Mesothelial cell of epicardium (in vitro differentiated cells): ENCODE results near the gene CAMK4. TPM values are rescaled to one million over a fixed set of nuclear protein-coding genes. Genes with fewer than 3 reads are reported as not detected.

Experiments used
- DNase-seq, 2 experiments: peaks; one replicate each; pipeline ENCODE4 v3.0.0; 2021; ENCODE audit warnings: low spot score in 2 of 2; ENCODE audit not compliant: unreplicated experiment in 2 of 2
- H3K27ac Mint-ChIP-seq: 2 replicates; pipeline ENCODE4 v1.8.0; 2021; ENCODE audit warnings: mixed read lengths
- H3K27me3 Mint-ChIP-seq: 2 replicates; pipeline ENCODE4 v1.8.0; 2021; ENCODE audit warnings: low read depth, mixed read lengths
- H3K36me3 Mint-ChIP-seq: 2 replicates; pipeline ENCODE4 v1.8.0; 2021; ENCODE audit warnings: mixed read lengths
- H3K4me1 Mint-ChIP-seq: 2 replicates; pipeline ENCODE4 v1.8.0; 2021; ENCODE audit warnings: mixed read lengths
- H3K4me3 Mint-ChIP-seq: 2 replicates; pipeline ENCODE4 v1.8.0; 2021; ENCODE audit warnings: mild to moderate bottlenecking, moderate library complexity, mixed read lengths
- H3K9me3 Mint-ChIP-seq: 2 replicates; pipeline ENCODE4 v1.8.0; 2021; ENCODE audit warnings: mixed read lengths
- total RNA-seq: library from RNA; stranded (reverse); gene quantifications from 3 replicates; pipeline ENCODE4 v1.2.1, GENCODE V29; 2021
- TF ChIP-seq, protein P1 (sequence below): fragments of 200-600 bp; sonication (generic); IDR thresholded peaks from one replicate; pipeline ENCODE4 v1.5.0; 2021; ENCODE audit warnings: antibody characterized with exemption; ENCODE audit not compliant: unreplicated experiment

The CAMK4 gene
- total RNA-seq, 1 donor from 2014 or later: 13.3 TPM

GRCh38 chr5:111472096-111472495, 247.9 kb downstream of the CAMK4 start:
- peaks cover 2% of the 10 kb centered on the region for H3K36me3 Mint-ChIP-seq
- no peaks in the 10 kb centered on the region for H3K27me3 Mint-ChIP-seq
- no peak overlapping the region for H3K4me3 Mint-ChIP-seq
- H3K4me1 Mint-ChIP-seq: peaks cover 10% of the 10 kb centered on the region
- TF ChIP-seq, protein P1, sequence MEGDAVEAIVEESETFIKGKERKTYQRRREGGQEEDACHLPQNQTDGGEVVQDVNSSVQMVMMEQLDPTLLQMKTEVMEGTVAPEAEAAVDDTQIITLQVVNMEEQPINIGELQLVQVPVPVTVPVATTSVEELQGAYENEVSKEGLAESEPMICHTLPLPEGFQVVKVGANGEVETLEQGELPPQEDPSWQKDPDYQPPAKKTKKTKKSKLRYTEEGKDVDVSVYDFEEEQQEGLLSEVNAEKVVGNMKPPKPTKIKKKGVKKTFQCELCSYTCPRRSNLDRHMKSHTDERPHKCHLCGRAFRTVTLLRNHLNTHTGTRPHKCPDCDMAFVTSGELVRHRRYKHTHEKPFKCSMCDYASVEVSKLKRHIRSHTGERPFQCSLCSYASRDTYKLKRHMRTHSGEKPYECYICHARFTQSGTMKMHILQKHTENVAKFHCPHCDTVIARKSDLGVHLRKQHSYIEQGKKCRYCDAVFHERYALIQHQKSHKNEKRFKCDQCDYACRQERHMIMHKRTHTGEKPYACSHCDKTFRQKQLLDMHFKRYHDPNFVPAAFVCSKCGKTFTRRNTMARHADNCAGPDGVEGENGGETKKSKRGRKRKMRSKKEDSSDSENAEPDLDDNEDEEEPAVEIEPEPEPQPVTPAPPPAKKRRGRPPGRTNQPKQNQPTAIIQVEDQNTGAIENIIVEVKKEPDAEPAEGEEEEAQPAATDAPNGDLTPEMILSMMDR: no peak
- no peak overlapping the region for H3K27ac Mint-ChIP-seq
- peaks cover 12% of the 10 kb centered on the region for H3K9me3 Mint-ChIP-seq
- no peak for DNase-seq

- Mint-ChIP-seq H3K36me3 (peaks cover 2% of the 10 kb centered on the region), H3K27me3 (no peaks in the 10 kb centered on the region), H3K4me1 (peaks cover 10% of the 10 kb centered on the region), H3K4me3 (no peak overlapping the region), H3K27ac (no peak overlapping the region), H3K9me3 (peaks cover 7% of the 10 kb centered on the region)
- TF ChIP-seq, protein P1: no peak
- no peak for DNase-seq
These were observed 248.4 kb downstream of the CAMK4 start for GRCh38 chr5:111472579-111472978.

DNA sequence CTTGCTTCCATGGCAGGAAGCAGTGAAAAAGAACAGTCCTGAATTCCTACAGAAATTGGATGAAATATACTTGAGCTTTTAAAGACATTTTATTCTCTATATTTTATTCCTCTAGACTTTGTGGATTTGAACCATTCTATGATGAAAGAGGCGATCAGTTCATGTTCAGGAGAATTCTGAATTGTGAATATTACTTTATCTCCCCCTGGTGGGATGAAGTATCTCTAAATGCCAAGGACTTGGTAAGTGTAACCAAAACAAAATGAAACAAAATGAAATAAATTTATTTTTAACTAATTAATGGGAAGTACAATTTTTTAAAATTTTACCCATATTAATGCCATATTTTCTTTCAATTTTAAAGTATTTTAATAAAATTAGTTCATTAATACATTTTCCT, 254.1 kb downstream of the CAMK4 start:
- H3K9me3 Mint-ChIP-seq: no peaks in the 10 kb centered on the region
- H3K4me3 Mint-ChIP-seq: no peak overlapping the region
- TF ChIP-seq, protein P1: no peak
- no peak for DNase-seq
- H3K36me3 Mint-ChIP-seq: peaks cover 3% of the 10 kb centered on the region
- no peaks in the 10 kb centered on the region for H3K27me3 Mint-ChIP-seq
- no peak overlapping the region for H3K27ac Mint-ChIP-seq
- no peaks in the 10 kb centered on the region for H3K4me1 Mint-ChIP-seq

GRCh38 chr5:111478898-111479297, 254.7 kb downstream of the CAMK4 start:
- Mint-ChIP-seq H3K9me3 (no peaks in the 10 kb centered on the region), H3K4me3 (no peak overlapping the region), H3K4me1 (no peaks in the 10 kb centered on the region)

DNA sequence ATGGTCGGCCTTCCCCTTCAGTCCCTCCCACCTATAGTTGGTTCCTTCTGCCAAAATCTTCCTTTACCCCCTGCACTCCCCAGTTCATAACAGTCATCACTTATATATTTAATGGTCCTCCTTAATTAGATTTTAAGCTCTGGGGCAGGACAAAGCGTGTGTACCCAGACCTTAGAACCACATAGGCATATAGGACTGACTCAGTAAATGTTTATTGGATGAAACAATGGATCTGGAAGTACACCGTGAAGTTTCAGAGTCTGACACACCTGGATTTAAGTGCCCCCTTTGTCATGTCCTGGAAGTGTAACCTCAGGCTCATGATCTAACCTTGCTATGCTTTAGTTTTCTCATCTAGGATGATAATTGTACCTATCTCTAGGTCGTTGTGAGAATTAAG, 256.2 kb downstream of the CAMK4 start:
- Mint-ChIP-seq H3K9me3 (no peaks in the 10 kb centered on the region), H3K4me3 (no peak overlapping the region), H3K4me1 (no peaks in the 10 kb centered on the region), H3K27ac (no peak overlapping the region), H3K36me3 (peaks cover 3% of the 10 kb centered on the region), H3K27me3 (no peaks in the 10 kb centered on the region)
- TF ChIP-seq, protein P1: no peak
- no peak for DNase-seq

More at GRCh38 chr5:111478898-111479297, 254.7 kb downstream of the CAMK4 start:
- Mint-ChIP-seq H3K36me3 (peaks cover 3% of the 10 kb centered on the region), H3K27me3 (no peaks in the 10 kb centered on the region), H3K27ac (no peak overlapping the region)
- TF ChIP-seq, protein P1: no peak
- DNase-seq: no peak

DNA sequence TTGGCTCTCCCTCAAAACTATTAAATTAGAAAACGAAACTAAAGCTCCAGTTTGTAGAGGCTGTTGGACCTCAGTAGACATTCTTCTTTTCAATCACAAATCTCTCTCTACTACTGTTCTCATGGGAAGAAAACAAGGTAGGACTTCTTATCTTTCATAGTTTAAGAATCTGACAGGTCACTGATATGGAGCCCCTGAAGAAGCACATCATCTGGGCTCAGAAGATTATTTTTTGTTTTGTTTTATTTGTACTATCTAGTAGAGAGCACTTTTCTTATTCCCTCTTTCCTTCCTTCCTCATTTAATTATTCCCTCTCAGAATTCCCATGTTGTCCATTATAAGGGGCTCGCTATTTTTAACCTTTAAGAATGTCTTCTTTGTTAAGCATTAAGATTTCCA, 261.9 kb downstream of the CAMK4 start:
- TF ChIP-seq, protein P1: no peak
- Mint-ChIP-seq H3K27ac (peak overlapping the region; percentile 30), H3K9me3 (no peaks in the 10 kb centered on the region), H3K4me1 (peaks cover 5% of the 10 kb centered on the region), H3K4me3 (no peak overlapping the region), H3K27me3 (no peaks in the 10 kb centered on the region), H3K36me3 (peaks cover 2% of the 10 kb centered on the region)
- DNase-seq: no peak
